Activated CD8-positive, alpha-beta T cell treated with anti-CD3 and anti-CD28 coated beads for 36 hours (primary cell): ENCODE results near the gene ZCCHC18. TPM values are rescaled to one million over a fixed set of nuclear protein-coding genes. Genes with fewer than 3 reads are reported as not detected.

ENCODE experiments used
- ATAC-seq: fragments of 200-7000 bp; cut with Tn5 transposase; one replicate; pipeline ENCODE4 v1.10.0; 2021; ENCODE audit warnings: mild to moderate bottlenecking, moderate library complexity
- CTCF ChIA-PET: fragments of 350-600 bp; sonication (Branson Sonifier 250); formaldehyde crosslinking; loops from one replicate; lab custom pipeline; 2021; ENCODE audit warnings: antibody characterized with exemption; lab: Charles Lee
- POLR2A ChIA-PET: fragments of 350-600 bp; sonication (Branson Sonifier 250); formaldehyde crosslinking; loops from one replicate; lab custom pipeline; 2021; ENCODE audit warnings: antibody characterized with exemption; lab: Charles Lee
- DNase-seq: peaks from one replicate; pipeline ENCODE4 v3.0.0-alpha.2; 2020
- H3K27ac Mint-ChIP-seq: one replicate; pipeline ENCODE4 v1.8.0; 2021; ENCODE audit warnings: mild to moderate bottlenecking, mixed read lengths
- H3K27me3 Mint-ChIP-seq: one replicate; pipeline ENCODE4 v1.8.0; 2021; ENCODE audit warnings: mixed read lengths
- H3K36me3 Mint-ChIP-seq: one replicate; pipeline ENCODE4 v1.8.0; 2021; ENCODE audit warnings: low read depth, mixed read lengths
- H3K4me1 Mint-ChIP-seq: one replicate; pipeline ENCODE4 v1.8.0; 2021; ENCODE audit warnings: low read depth, mixed read lengths
- H3K4me3 Mint-ChIP-seq: one replicate; pipeline ENCODE4 v1.8.0; 2021; ENCODE audit warnings: mild to moderate bottlenecking, moderate library complexity, mixed read lengths
- H3K9me3 Mint-ChIP-seq: one replicate; pipeline ENCODE4 v1.8.0; 2021; ENCODE audit warnings: mixed read lengths
- CTCF ChIP-seq: fragments of 200-600 bp; IDR thresholded peaks from one replicate; pipeline ENCODE4 v1.8.0; 2022; ENCODE audit warnings: antibody characterized with exemption, mild to moderate bottlenecking
- intact Hi-C: fragments of 100-400 bp; cut with micrococcal nuclease; formaldehyde crosslinking; loops from one replicate; pipeline ENCODE4 v1.10.0; 2022
- total RNA-seq, 2 experiments: library from RNA; stranded (reverse); gene quantifications; one replicate each; pipeline ENCODE4 v1.2.3, GENCODE V29; 2021

The ZCCHC18 gene
- total RNA-seq, 2 experiments from 2014 or later, result 1.5 to 2.6 TPM

GRCh38 chrX:104134583-104135261 lies 22.4 kb downstream of the ZCCHC18 start:
- no peaks in the 10 kb centered on the region for H3K9me3 Mint-ChIP-seq
- ChIA-PET POLR2A (no interaction called here), CTCF (interaction anchor here (5.8 kb wide), 1 partner anchor 35 kb away, joined by 50 read pairs; no protein-coding TSS in a partner anchor)
- intact Hi-C loops, result no loop called here
- H3K4me1 Mint-ChIP-seq, result peaks cover 27% of the 10 kb centered on the region
- H3K36me3 Mint-ChIP-seq, result peaks cover 5% of the 10 kb centered on the region
- TF ChIP-seq CTCF, result no peak
- no peak for DNase-seq
- H3K4me3 Mint-ChIP-seq, result no peak overlapping the region
- no peak for ATAC-seq
- no peaks in the 10 kb centered on the region for H3K27me3 Mint-ChIP-seq
- peak overlapping the region; percentile 41 for H3K27ac Mint-ChIP-seq

DNA sequence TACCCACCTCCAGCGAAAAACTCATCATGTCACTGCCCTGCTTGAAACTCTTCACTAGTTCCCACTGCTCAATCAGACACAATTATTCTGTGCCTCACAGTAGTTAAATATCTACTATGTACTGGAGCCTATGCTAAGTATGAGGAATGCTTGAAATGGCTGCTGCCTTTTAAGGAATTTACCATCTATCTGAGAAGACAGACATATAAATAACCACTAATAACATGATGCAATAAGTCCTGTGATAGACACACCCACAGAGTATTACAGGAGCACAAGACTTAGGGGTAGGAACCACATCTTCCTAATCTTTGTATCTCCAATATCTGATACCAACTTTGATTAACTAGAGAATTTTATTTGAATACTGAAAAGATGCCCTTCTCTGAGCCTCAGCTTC lies 23.4 kb downstream of the ZCCHC18 start:
- Mint-ChIP-seq H3K36me3 (peaks cover under 1% of the 10 kb centered on the region), H3K9me3 (no peaks in the 10 kb centered on the region), H3K4me1 (peaks cover 27% of the 10 kb centered on the region), H3K27me3 (no peaks in the 10 kb centered on the region), H3K4me3 (no peak overlapping the region), H3K27ac (no peak overlapping the region)
- POLR2A ChIA-PET, result no interaction called here
- TF ChIP-seq CTCF, result no peak
- DNase-seq (no peak), ATAC-seq (no peak)
- CTCF ChIA-PET, result interaction anchor here (0.6 to 5.8 kb wide), 13 partner anchors 10 to 290 kb away, joined by 3 to 50 read pairs (median 5); partner anchors contain the start of gene ZCCHC18
- intact Hi-C loops, result loop anchor here (1.0 kb wide), 1 partner anchor 37 kb away; no protein-coding TSS in a partner anchor

DNA sequence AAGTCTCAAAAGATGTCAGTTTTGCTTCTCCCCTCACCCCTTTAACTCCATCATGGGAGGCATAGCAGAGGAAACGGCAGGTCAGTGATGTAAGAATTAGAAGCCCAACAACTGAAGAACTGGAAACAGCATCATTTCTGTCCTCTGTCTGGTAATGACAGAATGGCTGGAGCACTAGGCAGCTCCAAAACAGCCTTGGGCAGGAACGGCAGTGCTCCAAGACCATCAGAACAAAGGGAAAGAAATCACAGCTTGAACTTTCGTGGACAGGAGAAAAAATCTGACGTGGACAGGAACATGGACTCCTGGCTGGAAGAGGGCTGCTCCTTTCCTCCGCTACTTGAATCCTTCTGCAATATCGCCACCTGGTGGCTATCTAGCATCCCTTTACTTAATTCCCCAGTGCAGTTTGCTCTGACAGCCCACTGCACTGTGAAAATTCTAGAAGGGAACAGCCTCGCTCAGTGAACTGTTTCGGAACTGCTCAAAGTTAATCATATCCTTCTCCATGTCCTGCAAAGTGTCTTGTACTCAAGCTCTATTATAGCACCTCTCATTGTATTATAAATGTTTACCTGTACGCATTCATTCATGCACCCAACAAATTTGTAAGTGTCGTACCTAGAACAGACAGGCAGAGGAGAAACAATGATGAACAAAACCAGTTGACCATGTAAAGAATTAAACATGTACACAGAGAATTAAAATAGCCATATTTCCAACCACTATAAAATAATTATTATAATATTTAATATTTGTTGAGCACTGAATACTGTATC lies 24.1 kb downstream of the ZCCHC18 start:
- Mint-ChIP-seq H3K36me3 (no peaks in the 10 kb centered on the region), H3K4me3 (no peak overlapping the region), H3K27me3 (no peaks in the 10 kb centered on the region), H3K4me1 (peaks cover 27% of the 10 kb centered on the region), H3K9me3 (no peaks in the 10 kb centered on the region), H3K27ac (no peak overlapping the region)
- POLR2A ChIA-PET, result no interaction called here
- peak; percentile 61 for TF ChIP-seq CTCF
- CTCF ChIA-PET, result interaction anchor here (0.6 to 5.8 kb wide), 14 partner anchors 11 to 291 kb away, joined by 3 to 50 read pairs (median 4); partner anchors contain the start of genes SLC25A53 and ZCCHC18
- DNase-seq (peak; percentile 65), ATAC-seq (peak; percentile 63)
- intact Hi-C loops, result loop anchor here (1.0 kb wide), 1 partner anchor 38 kb away; no protein-coding TSS in a partner anchor

DNA sequence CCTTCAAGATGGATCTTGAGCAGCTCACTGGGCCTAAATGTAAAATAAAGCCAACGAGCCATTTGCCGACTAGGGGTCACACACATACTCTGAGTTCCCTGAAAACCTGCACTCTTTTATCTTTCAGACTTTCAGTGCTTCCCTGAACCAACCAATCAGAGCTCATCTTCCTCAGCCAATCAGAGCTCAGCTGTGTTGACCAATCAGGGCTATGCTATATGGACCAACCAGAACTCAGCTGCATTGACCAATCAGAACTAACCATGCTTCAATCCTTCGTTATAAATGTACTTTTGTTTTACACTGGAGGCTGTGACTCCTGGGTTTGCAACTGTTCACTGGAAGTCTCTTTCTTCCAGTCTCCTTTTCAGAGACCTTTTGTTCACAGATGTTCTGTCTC lies 25.2 kb downstream of the ZCCHC18 start:
- Mint-ChIP-seq H3K4me3 (no peak overlapping the region), H3K4me1 (peaks cover 30% of the 10 kb centered on the region), H3K27me3 (no peaks in the 10 kb centered on the region), H3K36me3 (no peaks in the 10 kb centered on the region), H3K9me3 (no peaks in the 10 kb centered on the region), H3K27ac (no peak overlapping the region)
- ChIA-PET POLR2A (no interaction called here), CTCF (interaction anchor here (0.8 to 5.8 kb wide), 5 partner anchors 18 to 219 kb away, joined by 3 to 50 read pairs (median 8); partner anchors contain the start of genes SLC25A53 and ZCCHC18)
- DNase-seq, result peak; percentile 20
- TF ChIP-seq CTCF, result no peak
- peak; percentile 60 for ATAC-seq
- intact Hi-C loops, result no loop called here
